Transverse colon (tissue), 3 donors: ENCODE measurements around the gene RAB9A.

Source experiments
- CTCF ChIP-seq, 5 experiments: fragments of 200-600 bp in 3 of 5; fragments of 450-650 bp in 2 of 5; sonication (generic) in 3 of 5; IDR thresholded peaks; 1 replicate in 2 of 5; 2 replicates in 3 of 5; pipeline ENCODE4 v1.5.1; 2016 to 2017; ENCODE audit warnings: antibody characterized with exemption in 5 of 5, inconsistent platforms in 3 of 5, mild to moderate bottlenecking in 2 of 5, moderate library complexity in 1 of 5
- POLR2A ChIP-seq: fragments of 450-650 bp; IDR thresholded peaks from one replicate; pipeline ENCODE4 v1.6.1; 2016; ENCODE audit warnings: antibody characterized with exemption, mild to moderate bottlenecking, moderate library complexity

GRCh38 chrX:13748486-13748885, 59.6 kb downstream of the RAB9A start:
- no peak for TF ChIP-seq CTCF (IDR thresholded peaks at IDR 0.05)
- no peak for TF ChIP-seq POLR2A
